ENCODE measurements around the gene C11orf91. TPM values are rescaled to one million over a fixed set of nuclear protein-coding genes. Genes with fewer than 3 reads are reported as not detected.
"Not testable (repeated sequence)": the region's sequence is repeated elsewhere in the genome, so short reads cannot be mapped to it uniquely, and the experiment has no call there.

Gene C11orf91
- total RNA-seq, 2 experiments from 2014 or later, result 0.28 TPM; not detected in 1

DNA sequence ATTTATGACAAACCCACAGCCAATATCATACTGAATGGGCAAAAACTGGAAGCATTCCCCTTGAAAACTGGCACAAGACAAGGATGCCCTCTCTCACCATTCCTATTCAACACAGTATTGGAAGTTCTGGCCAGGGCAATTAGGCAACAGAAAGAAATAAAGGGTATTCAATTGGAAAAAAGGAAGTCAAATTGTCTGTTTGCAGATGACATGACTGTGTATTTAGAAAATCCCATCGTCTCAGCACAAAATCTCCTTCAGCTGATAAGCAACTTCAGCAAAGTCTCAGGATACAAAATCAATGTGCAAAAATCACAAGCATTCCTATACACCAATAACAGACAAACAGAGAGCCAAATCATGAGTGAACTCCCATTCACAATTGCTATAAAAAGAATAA is 26.9 kb upstream of the C11orf91 start:
- not testable (repeated sequence) for H3K27ac Mint-ChIP-seq, DNase-seq, H3K9me3 Mint-ChIP-seq, H3K4me3 Mint-ChIP-seq, H3K27me3 Mint-ChIP-seq
- Mint-ChIP-seq H3K4me1 (peaks cover 29% of the 10 kb centered on the region), H3K36me3 (peaks cover 21% of the 10 kb centered on the region)

DNA sequence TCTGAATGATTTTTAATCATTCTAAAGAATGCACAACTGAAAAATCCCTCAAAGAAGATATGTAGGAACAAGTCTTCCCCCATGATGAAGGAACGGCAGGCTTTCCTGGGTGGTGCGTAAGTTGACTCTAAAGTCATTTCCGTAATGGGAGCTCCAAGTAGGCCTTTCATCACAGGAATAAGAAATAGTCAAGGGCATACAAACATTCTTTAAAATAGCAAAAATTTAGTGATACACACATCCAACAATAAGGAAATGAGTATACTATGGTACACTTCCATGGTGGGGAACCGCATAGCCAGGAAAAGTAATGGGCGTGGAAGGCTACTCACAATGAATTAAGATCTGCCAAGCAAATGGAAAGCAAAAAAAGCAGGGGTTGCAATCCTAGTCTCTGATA is 24.9 kb upstream of the C11orf91 start:
- H3K36me3 Mint-ChIP-seq, result peaks cover 14% of the 10 kb centered on the region
- no peak for DNase-seq
- H3K27me3 Mint-ChIP-seq, result peaks cover 4% of the 10 kb centered on the region
- no peaks in the 10 kb centered on the region for H3K9me3 Mint-ChIP-seq
- no peak overlapping the region for H3K27ac Mint-ChIP-seq
- no peak overlapping the region for H3K4me3 Mint-ChIP-seq
- H3K4me1 Mint-ChIP-seq, result peaks cover 24% of the 10 kb centered on the region

DNA sequence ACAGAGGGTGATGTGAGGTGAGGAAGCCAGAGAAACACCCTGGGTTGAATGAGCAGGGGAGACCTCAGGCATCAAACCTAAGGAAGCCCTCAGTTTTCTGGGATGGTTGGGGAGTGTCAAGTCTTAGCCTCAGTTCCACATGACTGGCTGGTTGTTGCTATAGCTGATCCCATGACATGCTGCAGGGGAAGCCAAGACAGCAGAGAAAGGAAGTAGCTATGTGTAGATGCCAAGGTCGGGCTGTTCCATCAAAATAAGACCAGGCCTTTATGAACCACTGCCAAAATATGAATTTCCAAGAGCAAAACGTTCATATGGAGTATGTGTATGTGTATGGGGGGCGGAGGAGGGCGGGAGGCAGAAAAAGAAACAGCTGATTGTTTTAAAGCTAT is 24.0 kb upstream of the C11orf91 start:
- no peak overlapping the region for H3K27ac Mint-ChIP-seq
- no peak overlapping the region for H3K4me3 Mint-ChIP-seq
- no peak for DNase-seq
- H3K36me3 Mint-ChIP-seq, result peaks cover 19% of the 10 kb centered on the region
- peaks cover 4% of the 10 kb centered on the region for H3K27me3 Mint-ChIP-seq
- peaks cover 24% of the 10 kb centered on the region for H3K4me1 Mint-ChIP-seq
- H3K9me3 Mint-ChIP-seq, result no peaks in the 10 kb centered on the region

DNA sequence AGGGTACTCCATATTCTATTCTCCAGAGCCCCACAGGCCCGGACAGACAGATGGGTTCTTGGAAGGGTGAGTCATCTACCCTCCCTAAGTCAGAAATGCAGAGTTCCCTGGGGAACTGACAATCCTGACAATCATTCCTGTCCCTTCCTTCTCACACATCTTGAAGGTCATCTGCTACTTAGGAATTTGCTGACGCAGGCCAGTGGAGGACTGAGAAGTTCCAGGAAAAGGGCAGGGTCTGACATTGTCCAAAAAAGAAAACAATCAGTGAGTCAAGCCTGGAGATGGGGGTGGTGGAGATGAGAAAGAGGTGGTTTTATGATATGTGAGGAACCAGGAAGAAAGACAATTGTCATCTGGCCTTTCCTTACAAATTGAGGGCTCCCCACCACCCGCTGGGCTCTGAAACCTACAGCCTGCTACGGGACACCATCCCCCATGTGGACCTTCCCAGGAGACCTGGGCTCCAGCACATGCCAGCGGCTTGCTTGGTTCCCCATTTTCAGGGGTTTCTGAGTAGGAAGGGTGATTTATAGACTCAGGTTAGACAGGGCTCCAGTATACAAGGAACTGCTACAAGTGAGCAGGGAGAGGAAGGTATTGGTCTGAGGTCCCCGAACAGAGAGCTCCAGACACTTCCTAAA is 22.7 kb upstream of the C11orf91 start:
- Mint-ChIP-seq H3K36me3 (peaks cover 14% of the 10 kb centered on the region), H3K4me1 (peaks cover 24% of the 10 kb centered on the region), H3K27me3 (peaks cover 4% of the 10 kb centered on the region), H3K9me3 (no peaks in the 10 kb centered on the region), H3K4me3 (no peak overlapping the region), H3K27ac (no peak overlapping the region)
- no peak for DNase-seq

DNA sequence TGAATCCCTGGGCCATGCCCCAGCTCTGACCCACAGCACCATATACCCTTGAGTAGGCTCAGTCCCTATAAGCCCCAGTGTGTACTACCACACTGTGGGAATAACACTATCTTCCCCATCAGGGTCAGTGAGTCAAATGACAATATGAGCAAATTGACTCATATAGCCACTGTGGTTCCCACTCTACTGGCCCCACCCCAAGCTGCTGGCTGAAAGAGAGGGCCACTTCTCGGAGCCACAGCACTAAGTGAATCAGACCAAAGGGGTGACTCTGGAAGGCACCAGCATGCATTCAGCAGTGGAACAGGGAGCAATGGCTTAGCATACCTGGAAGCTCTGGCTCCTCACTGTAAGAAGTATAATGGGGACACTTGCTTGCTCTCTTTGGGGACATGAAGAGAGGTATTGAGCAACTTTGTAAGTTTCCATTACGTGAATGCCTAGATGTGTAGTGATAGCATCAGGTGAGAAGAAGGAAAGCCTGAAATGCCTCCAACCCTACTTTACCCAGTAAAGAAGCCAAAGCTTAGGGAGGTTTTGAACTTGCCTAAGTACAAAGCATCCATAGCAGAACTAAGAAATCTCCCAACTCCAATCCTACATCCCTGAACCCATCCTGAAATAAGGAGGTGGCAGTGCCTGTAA is 22.1 kb upstream of the C11orf91 start:
- peaks cover 23% of the 10 kb centered on the region for H3K4me1 Mint-ChIP-seq
- no peak overlapping the region for H3K27ac Mint-ChIP-seq
- peak; percentile 41 for DNase-seq

DNA sequence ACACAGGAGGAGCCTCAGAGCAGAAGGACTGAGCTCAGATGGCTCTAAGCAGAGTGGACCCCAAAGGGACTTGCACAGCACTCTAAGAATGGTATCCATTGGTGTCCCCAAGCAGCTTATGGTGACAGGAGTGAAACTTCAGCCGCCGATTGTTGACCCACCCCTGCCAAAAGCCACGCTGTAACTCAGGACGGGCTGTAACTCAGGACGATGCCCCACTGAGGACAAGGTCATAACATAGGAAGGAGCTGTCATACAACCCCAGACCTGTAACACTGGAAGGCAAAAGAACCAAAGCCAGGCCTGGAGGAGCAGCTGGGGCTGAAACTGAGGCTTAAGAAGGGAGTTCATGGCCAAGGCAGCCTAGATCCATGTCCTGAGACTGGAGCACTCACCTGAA is 21.4 kb upstream of the C11orf91 start:
- Mint-ChIP-seq H3K36me3 (peaks cover 11% of the 10 kb centered on the region), H3K4me3 (no peak overlapping the region), H3K27me3 (no peaks in the 10 kb centered on the region), H3K9me3 (no peaks in the 10 kb centered on the region), H3K4me1 (peaks cover 21% of the 10 kb centered on the region), H3K27ac (no peak overlapping the region)
- DNase-seq, result no peak

More for the DNA sequence above, 22.1 kb upstream of the C11orf91 start:
- peaks cover 11% of the 10 kb centered on the region for H3K36me3 Mint-ChIP-seq
- no peaks in the 10 kb centered on the region for H3K27me3 Mint-ChIP-seq
- H3K4me3 Mint-ChIP-seq, result no peak overlapping the region
- no peaks in the 10 kb centered on the region for H3K9me3 Mint-ChIP-seq

DNA sequence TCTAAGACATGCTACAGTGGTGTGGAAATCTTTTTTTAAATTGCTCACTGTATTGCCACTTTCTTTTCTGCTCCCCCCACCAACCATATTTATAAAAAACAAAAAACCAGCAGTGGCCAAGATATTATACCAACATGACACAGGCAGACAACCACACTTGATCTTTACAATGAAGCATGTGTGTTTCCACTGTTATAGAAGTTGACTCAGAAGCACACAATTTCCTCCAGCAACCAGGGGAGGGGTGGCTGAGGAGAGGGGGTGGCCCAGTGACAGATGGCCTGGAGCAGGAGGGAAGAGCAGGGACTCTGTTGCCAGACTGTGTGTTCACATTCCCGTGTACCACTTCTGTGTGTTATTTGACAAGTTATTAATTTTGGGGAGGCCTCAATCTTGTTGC is 20.8 kb upstream of the C11orf91 start:
- no peak overlapping the region for H3K4me3 Mint-ChIP-seq

DNA sequence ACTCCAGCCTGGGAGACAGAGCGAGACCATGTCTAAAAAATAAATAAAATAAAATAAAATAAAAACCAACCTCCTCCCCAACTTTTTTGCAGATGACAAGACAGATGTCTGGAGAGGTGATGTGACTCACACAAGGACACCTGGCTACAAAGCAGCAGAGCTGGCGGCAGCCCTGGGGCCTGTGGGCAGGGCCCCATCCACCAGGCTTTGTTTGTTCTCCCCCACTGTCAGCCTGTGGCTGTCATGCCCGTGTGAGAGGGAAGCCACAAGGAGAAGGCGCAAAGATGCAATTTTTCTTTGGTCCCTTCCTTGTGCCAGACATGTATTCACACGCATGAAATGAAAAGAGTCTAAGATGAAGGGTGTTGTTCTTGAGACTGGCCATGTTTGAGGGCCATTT is 19.0 kb upstream of the C11orf91 start:
- Mint-ChIP-seq H3K27ac (no peak overlapping the region), H3K9me3 (no peaks in the 10 kb centered on the region), H3K4me3 (no peak overlapping the region), H3K36me3 (peaks cover 11% of the 10 kb centered on the region), H3K4me1 (peaks cover 16% of the 10 kb centered on the region), H3K27me3 (no peaks in the 10 kb centered on the region)
- DNase-seq, result no peak

More for the DNA sequence above, 20.8 kb upstream of the C11orf91 start:
- peaks cover 21% of the 10 kb centered on the region for H3K4me1 Mint-ChIP-seq
- no peaks in the 10 kb centered on the region for H3K9me3 Mint-ChIP-seq
- DNase-seq, result no peak
- H3K27ac Mint-ChIP-seq, result no peak overlapping the region
- H3K36me3 Mint-ChIP-seq, result peaks cover 11% of the 10 kb centered on the region
- no peaks in the 10 kb centered on the region for H3K27me3 Mint-ChIP-seq

DNA sequence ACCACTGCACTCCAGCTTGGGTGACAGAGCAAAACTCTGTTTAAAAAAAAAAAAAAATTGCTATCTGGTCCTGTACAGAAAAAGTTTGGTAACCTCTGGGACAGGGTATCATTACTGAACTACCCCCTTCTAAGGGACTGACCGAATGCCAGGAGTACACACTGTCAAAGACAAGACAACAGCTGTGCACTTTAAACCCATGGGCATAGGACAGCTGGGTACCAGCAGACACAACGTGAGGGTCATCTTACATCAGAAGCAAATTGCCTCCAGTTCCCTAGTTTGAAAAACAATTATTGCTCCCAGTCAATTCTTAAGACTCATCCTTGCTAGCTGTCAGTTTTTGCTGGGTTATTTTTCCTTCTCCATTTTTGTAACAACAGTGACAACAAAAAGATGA is 17.8 kb upstream of the C11orf91 start:
- H3K36me3 Mint-ChIP-seq, result peaks cover 7% of the 10 kb centered on the region
- no peak overlapping the region for H3K4me3 Mint-ChIP-seq
- no peaks in the 10 kb centered on the region for H3K9me3 Mint-ChIP-seq
- no peak overlapping the region for H3K27ac Mint-ChIP-seq
- peaks cover 11% of the 10 kb centered on the region for H3K4me1 Mint-ChIP-seq
- no peaks in the 10 kb centered on the region for H3K27me3 Mint-ChIP-seq
- no peak for DNase-seq

DNA sequence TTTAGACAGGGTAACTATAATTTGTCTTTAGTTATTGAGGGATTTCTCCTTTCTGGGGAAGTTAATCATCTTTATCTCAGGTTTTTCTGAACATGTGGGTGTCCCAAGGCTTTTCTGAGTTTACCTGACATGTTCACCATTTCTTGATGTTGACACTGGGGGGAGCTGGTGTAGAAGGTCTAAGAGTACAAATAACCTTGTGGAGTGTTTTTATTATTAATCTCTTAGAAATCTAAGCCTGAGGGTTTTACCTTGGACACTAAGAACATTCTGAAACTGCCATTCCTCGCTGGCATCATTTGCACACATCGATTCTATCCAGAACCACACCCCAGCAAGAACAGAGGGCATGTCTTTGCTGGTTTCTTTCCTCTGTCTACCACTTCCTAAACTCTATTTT is 15.6 kb upstream of the C11orf91 start:
- no peak for DNase-seq
- H3K36me3 Mint-ChIP-seq, result peaks cover 10% of the 10 kb centered on the region
- no peaks in the 10 kb centered on the region for H3K27me3 Mint-ChIP-seq
- H3K9me3 Mint-ChIP-seq, result no peaks in the 10 kb centered on the region
- no peaks in the 10 kb centered on the region for H3K4me1 Mint-ChIP-seq
- H3K27ac Mint-ChIP-seq, result no peak overlapping the region
- no peak overlapping the region for H3K4me3 Mint-ChIP-seq

DNA sequence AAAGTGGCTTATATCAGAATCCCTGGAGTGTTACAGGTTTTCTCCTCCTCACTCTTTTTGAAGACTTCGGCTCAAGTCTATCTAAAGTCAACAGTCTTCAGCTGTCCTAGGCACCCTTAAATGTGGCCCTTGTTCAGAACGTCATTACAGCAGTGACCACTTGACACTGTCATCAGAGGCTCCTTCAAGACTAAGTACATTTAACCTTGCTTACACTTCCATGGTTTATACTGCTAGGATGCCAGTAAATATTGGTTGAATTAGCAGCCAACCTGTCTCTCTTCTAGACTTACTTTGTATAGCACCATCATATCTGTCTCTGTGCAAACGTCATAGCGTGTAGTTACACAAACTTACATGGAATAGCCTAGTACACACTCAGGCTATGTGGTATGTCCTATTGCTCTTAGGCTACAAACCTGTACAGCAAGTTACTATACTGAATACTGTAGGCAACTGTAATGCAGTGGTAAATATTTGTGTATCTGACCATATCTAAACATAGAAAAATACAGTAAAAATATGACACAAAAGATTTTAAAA is 13.3 kb upstream of the C11orf91 start:
- H3K27ac Mint-ChIP-seq, result no peak overlapping the region
- peaks cover 9% of the 10 kb centered on the region for H3K36me3 Mint-ChIP-seq
- no peaks in the 10 kb centered on the region for H3K27me3 Mint-ChIP-seq
- no peak for DNase-seq
- H3K4me3 Mint-ChIP-seq, result no peak overlapping the region
- no peaks in the 10 kb centered on the region for H3K4me1 Mint-ChIP-seq
- H3K9me3 Mint-ChIP-seq, result no peaks in the 10 kb centered on the region

DNA sequence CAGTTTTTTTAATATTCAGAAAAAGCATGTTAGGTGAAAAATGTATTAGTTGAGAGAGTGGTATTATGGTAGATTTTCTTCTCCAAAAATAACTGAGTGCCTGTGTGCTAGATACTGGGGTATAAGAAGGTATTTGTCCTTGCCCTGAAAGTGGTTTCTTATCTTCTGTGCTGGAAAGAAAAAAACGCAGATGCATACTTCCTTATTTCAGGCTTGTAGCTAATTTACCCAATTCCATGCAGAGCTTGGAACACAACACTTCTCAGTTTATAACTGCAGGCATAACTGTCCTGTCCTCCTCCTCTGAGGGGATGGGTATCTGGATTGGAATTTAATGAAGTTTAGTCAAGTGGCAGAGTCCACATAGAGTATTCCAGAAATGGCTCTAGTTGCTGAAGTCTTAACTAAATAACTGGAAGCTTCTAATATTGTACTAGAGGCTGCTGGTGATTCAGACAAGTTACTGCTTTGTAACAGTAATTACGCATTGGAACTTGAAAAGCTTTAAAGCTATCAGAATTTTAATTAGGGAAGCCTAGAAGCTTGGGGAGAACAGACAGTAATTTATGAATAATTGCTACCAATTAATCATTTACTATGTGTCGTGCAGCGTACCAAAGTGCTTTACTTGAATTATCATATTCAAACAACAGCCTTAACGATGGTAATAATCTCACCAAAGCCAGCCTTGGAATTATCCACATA is 12.7 kb upstream of the C11orf91 start:
- H3K9me3 Mint-ChIP-seq, result no peaks in the 10 kb centered on the region
- no peak overlapping the region for H3K27ac Mint-ChIP-seq
- DNase-seq, result no peak
- H3K27me3 Mint-ChIP-seq, result no peaks in the 10 kb centered on the region
- no peaks in the 10 kb centered on the region for H3K4me1 Mint-ChIP-seq
- H3K36me3 Mint-ChIP-seq, result peaks cover 11% of the 10 kb centered on the region
- no peak overlapping the region for H3K4me3 Mint-ChIP-seq

DNA sequence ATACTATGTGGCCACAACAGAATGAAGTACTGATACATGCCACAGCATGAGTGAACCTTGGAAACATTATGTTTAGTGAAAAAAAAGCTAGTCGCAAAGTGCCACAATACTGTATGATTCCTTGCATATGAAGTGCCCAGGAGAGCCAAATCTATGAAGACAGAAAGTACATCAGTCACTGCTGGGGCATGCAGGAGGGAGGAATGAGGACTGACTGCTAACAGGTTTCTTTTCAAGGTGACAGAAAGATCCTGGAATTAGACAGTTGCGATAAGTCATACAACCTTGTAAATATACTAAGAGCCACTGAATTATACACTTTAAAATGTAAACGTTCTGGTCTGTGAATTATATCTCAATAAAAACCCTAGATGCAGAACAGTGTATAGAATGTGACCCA is 11.8 kb upstream of the C11orf91 start:
- no peaks in the 10 kb centered on the region for H3K4me1 Mint-ChIP-seq
- no peak for DNase-seq
- H3K27me3 Mint-ChIP-seq, result no peaks in the 10 kb centered on the region
- H3K9me3 Mint-ChIP-seq, result no peaks in the 10 kb centered on the region
- H3K36me3 Mint-ChIP-seq, result peaks cover 11% of the 10 kb centered on the region
- H3K27ac Mint-ChIP-seq, result no peak overlapping the region
- H3K4me3 Mint-ChIP-seq, result no peak overlapping the region

DNA sequence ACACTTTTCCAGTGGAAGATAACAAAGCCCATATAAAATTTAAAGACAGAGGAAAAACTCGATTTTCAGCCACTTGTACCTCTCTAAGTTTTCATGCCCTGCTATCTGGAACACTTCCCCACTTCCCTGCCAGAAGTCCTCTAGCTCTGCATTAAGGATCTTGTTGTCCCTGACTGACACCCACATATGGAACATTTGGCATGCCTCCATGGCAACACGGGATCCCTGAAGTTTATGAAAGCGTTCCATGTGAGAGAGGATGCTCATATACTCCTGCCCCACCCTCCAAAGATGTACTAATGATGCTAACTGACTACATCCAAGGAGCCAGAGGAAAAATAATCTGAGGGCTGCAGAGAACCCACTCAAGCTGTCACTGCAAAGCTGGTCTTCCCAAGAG is 8.8 kb upstream of the C11orf91 start:
- Mint-ChIP-seq H3K4me1 (no peaks in the 10 kb centered on the region), H3K4me3 (no peak overlapping the region), H3K27me3 (no peaks in the 10 kb centered on the region), H3K9me3 (no peaks in the 10 kb centered on the region), H3K27ac (no peak overlapping the region), H3K36me3 (peaks cover 11% of the 10 kb centered on the region)
- DNase-seq, result no peak

DNA sequence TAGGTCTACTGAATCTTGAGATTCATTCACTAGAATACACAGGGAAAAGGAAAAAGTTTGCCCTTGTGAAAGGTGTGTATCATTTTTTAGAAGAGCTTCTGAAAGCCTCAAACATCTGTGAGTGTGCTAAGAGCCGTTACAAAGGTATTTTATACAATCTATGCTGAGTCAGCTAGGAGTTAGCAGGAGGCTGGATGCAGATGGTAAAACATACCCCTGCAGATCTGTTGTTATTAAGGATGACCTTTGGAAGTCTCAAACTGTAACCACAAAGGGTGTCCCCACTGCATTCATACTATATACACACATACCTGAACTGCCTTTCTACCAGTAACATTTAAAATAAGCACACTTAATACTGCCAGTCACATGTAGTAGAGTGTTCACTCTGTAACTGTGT is 8.4 kb upstream of the C11orf91 start:
- H3K27me3 Mint-ChIP-seq, result no peaks in the 10 kb centered on the region
- H3K27ac Mint-ChIP-seq, result no peak overlapping the region
- H3K4me3 Mint-ChIP-seq, result no peak overlapping the region
- H3K9me3 Mint-ChIP-seq, result no peaks in the 10 kb centered on the region
- H3K36me3 Mint-ChIP-seq, result peaks cover 11% of the 10 kb centered on the region
- no peaks in the 10 kb centered on the region for H3K4me1 Mint-ChIP-seq
- no peak for DNase-seq

Data from activated naive CD8-positive, alpha-beta T cell treated with anti-CD3 and anti-CD28 coated beads for 36 hours (primary cell).